ENCODE data around the gene WFIKKN1.

Gene WFIKKN1

DNA sequence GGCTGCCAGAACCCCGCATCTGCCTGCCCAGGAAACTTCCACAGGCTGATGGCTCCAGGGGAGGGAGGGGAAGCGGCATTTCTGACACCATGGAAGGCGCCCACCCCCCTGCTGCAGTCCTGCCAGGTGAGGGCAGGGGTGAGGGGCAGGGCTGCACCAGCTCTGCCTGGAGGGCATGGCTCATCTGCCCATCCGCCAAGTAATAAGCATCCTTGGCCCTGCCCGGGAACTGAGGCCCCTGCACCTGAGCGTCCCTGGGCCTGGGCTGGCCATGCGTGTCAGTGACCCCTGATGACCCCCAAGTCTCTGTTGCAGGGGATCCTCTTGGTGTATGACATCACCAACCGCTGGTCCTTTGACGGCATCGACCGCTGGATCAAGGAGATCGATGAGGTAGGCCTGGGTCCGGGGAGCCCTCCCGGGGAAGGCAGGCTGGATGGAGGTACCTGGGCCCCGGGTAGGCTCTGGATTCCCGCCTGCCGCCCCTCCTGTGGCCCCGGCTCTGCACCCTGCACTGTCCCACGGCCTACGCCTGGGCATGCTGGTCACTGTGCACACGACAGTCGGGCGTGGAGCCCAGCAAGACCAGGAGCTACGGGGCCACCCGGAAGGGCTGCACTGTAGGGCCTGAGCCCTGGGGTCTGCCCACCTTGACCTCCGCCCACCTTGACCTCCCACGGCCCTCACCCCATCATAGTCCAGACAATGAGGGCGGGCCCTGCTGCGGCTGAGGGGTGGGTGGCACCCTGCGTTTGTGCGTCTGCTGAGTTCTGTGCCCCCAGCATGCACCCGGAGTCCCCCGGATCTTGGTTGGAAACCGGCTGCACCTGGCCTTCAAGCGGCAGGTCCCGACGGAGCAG lies 5.4 kb upstream of the WFIKKN1 start:
- DNase-seq, result no peak

DNA sequence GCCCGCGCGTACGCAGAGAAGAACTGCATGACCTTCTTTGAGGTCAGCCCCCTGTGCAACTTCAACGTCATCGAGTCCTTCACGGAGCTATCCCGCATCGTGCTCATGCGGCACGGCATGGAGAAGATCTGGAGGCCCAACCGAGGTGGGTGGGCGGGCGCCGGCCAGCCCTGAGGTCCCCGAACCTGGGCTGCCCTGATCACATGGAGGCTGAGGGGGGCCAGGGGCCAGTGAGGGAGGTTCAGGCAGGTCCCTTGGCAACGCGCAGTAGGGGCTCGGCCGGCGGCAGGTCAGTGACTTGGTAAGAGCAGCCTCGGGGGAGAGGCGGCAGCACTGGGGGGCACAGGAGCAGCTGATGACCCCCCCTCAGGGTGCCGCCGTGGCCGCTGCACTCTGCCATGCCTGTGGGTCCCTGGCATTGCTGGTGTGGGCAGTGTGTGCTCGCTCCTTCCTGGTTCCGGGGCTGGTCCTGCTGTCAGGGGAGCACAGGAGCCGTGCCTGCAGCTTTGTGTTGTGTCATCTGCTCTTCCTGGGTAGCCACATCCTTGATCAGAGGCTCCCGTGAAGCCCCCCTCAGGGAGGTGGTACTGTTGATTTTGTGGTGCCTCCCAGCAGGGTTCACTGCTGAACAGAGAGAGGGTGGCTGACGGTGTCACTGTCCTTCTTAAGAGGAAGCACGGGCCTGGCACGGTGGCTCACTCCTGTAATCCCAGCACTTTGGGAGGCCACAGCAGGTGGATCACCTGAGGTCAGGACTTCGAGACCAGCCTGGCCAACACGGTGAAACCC lies 4.6 kb upstream of the WFIKKN1 start:
- no peak for DNase-seq

DNA sequence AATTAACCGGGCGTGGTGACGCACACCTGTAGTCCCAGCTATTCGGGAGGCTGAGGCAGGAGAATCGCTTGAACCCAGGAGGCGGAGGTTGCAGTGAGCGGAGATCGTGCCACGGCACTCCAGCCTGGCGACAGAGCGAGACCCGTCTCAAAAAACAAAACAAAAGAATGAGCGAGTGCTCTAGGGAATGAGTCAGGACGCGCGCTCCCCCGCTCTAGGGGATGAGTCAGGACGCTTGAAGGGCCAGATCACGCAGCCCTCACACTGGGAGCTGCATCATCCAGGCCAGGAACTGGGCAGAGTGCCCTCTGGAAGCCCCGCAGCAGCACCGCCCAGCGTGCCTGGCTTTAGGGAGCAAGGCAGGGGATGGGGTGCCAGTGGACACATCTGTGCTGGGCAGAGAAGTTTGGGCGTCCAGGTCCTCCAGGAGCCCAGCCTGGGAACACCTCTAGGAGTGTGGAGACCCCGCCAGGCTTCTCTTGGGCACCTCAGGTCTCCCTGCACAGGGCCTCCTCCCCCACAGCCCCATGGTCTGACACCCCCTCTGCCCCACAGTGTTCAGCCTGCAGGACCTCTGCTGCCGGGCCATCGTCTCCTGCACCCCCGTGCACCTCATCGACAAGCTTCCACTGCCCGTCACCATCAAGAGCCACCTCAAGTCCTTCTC lies 3.9 kb upstream of the WFIKKN1 start:
- no peak for DNase-seq

DNA sequence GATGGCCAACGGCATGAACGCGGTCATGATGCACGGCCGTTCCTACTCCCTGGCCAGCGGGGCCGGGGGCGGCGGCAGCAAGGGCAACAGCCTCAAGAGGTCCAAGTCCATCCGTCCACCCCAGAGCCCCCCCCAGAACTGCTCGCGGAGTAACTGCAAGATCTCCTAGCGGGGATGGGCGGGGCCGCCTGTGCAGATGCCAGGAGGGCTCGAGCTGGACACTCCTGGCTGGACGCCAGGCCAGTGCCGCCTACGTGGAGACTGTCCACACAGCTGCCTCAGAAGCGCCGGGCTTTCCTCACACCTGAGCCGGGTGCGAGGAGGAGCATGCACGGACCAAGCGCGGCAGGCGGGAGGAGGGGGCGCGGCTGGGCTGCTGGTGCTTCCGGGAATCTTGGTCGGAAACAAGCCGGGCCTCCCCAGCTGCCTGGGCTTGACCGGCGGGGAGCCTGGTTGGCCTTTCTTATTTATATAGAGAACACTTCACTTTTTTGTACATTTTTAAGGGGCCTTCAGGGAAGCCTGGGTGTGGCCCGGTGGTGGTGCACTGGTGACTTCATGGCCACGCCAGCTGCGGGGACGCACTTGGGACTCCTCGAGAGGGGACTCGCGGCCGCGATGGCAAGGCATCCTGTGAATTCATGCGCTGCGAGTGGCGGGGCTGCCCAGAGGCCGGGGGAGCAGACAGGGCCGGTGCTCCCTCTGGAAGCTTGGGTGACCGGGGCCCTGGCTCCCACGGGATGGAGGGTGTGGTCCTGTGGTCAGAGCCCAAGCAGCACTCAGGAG lies 3.1 kb upstream of the WFIKKN1 start:
- DNase-seq, result no peak

DNA sequence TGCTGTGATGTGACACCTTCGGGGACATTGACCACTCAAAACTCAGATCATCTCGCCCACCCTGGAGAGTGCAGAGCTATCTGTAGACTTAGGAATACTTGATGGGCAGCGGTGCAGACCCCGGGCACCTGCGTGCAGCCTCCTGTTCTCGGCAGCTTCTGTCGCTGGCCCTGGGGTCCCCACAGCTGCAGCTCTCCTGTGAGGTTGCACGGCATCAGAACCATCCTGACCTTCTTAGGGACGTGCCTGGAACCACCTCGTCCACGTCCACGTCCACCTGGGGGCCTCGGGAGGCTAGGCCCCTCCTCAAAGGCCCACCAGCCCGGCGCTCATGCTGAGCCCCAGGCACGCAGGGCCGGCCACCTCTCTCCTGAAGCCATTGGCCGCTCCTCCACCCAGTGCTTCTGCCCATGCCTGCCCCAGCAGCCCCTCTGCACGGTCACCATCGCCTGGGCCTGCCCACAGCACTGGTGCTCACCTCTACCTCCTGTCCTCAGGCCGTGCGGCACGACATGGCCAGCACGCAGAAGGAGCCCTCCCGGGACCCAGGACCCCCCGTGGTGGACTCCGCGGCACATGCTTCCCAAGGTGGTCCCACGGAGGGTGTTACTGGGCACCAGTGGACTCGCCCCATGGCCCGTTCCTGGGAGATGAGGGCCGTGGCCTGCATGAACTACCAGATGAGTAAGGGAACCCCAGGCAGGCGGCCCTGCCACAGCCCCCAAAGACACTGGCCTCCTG lies 2.3 kb upstream of the WFIKKN1 start:
- no peak for DNase-seq

DNA sequence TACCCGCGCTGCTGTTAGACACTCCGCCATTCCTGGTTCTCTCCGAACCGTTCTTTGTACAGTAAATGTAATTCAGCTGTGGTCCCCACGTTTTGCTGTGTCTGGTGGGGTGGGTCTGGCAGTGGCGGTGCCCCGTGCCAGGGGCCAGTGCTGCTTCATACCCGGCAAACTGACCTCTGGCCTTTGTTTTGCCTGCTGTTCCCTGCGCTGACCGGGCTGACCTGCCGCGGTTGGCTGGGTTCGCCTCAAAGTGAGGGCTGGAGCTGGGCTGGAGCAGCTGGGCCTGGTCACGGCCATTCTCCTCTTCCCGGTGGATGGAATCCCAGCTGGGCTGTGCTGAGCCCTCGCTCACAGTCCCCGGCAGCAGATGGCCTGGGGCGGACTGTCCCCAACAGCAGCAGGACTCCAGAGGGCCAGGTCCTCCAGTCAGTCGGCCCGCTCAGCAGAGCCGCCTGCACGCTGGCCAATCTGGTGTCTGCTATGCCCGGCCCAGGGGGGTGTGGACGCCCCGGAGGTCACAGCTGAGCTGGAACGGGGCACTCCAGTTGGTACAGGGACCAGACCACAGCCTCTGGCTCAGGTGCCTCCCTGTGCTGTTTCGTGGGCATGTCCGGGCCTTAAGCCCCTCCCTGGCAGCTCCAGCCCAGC lies 1.5 kb upstream of the WFIKKN1 start:
- DNase-seq, result no peak

DNA sequence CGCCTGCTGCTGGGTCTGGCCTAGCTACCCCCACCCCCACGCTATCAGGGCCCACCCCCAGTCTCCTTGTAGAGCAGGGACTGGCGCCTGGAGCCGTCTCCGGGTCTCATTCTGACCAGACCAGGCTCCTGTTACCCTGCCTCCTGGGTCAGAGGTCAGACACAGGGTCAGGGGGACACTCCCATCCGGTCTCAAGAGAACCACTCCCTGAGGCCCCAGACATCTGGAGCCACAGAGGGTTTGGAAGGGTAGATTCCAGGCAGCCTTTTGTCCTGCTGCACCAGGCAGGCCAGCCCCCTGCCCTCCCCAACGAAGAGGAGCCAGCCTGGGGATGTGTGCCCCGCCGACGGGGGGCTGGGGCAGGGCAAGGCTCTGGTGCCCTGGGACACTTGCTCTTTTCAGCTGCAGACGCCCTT lies 944 bp upstream of the WFIKKN1 start:
- no peak for DNase-seq

DNA sequence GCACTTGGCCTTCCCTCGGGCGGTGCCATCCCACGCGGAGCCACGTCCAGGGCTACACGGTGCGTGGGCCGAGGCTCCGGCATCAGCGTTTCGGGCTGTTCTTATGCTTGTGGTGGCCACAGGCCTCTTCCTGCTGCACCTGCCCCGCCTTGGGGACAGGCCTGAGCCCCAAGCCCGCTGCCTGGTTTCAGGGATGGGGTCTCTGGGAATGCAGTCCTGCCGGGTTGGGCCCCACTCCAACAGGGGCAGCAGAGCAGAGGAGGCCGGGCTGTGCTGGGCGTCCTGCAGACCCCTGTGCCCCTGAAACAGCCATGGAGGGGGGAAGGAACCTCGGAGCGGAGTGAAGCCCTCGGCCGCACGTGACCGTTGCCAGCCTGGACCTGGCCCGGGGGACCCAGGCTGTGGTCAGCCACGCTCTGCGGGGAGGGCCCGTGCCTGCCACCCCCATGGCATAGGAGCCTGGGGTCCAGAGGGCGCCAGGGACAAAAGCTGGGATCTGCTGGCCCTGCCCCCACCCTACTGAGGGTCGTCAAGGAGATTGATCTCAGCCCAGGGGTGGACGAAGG lies 453 bp upstream of the WFIKKN1 start:
- no peak for DNase-seq

DNA sequence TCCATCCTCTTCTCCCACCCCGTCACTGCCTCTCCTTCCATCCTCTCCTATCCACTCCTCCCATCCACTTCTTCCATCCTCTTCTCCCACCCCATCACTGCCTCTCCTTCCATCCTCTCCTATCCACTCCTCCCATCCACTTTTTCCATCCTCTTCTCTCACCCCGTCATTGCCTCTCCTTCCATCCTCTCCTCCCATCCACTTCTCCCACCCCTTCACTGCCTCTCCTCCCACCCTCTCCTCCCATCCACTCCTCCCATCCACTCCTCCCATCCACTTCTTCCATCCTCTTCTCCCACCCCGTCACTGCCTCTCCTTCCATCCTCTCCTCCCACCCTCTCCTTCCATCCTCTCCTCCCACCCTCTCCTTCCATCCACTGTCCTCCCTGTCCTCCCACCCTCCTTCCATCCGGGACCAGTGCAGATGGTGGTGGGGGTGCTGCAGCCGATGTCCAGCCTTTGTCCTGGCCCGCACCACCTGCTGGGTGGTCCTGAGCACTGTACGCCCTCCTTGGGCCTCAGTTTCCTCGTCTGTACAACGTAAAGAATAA lies 1.1 kb downstream of the WFIKKN1 start:
- DNase-seq, result no peak

DNA sequence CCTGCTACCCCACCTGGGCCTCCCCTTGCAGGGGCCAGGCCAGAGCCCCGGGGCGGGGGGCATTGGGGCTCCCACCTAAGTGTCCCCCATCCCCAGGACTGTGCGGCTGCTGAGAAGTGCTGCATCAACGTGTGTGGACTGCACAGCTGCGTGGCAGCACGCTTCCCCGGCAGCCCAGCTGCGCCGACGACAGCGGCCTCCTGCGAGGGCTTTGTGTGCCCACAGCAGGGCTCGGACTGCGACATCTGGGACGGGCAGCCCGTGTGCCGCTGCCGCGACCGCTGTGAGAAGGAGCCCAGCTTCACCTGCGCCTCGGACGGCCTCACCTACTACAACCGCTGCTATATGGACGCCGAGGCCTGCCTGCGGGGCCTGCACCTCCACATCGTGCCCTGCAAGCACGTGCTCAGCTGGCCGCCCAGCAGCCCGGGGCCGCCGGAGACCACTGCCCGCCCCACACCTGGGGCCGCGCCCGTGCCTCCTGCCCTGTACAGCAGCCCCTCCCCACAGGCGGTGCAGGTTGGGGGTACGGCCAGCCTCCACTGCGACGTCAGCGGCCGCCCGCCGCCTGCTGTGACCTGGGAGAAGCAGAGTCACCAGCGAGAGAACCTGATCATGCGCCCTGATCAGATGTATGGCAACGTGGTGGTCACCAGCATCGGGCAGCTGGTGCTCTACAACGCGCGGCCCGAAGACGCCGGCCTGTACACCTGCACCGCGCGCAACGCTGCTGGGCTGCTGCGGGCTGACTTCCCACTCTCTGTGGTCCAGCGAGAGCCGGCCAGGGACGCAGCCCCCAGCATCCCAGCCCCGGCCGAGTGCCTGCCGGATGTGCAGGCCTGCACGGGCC lies 1.9 kb downstream of the WFIKKN1 start:
- no peak for DNase-seq

DNA sequence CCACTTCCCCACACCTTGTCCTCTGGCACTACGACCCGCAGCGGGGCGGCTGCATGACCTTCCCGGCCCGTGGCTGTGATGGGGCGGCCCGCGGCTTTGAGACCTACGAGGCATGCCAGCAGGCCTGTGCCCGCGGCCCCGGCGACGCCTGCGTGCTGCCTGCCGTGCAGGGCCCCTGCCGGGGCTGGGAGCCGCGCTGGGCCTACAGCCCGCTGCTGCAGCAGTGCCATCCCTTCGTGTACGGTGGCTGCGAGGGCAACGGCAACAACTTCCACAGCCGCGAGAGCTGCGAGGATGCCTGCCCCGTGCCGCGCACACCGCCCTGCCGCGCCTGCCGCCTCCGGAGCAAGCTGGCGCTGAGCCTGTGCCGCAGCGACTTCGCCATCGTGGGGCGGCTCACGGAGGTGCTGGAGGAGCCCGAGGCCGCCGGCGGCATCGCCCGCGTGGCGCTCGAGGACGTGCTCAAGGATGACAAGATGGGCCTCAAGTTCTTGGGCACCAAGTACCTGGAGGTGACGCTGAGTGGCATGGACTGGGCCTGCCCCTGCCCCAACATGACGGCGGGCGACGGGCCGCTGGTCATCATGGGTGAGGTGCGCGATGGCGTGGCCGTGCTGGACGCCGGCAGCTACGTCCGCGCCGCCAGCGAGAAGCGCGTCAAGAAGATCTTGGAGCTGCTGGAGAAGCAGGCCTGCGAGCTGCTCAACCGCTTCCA lies 2.7 kb downstream of the WFIKKN1 start:
- DNase-seq, result no peak

DNA sequence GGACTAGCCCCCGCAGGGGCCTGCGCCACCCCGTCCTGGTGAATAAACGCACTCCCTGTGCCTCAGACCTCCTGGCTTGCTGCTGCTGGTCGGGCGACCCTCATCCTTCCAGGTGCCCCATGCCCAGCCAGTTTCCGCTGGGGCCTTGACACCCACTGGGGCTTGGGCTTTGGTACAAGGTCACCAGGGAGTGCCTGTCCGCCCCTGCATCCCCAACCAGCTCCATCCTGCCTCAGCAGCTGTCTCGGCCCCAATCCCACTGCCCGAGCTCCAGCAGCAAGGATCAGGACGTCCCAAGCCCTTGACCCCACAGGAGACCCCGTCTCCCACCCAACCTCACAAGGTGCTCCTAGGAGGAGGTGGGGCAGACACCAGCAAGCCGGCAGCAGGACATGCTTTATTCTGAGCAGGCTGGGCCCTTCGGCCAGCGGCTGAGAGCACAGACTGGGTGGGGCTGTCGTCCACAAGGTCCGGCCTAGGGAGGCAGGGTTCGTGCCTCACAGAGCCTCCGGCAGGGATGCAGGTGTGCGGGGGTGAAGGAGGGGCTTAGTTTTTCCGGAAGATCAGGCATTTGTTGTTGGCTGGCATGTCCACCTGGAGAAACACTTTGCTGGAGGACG lies 3.4 kb downstream of the WFIKKN1 start:
- DNase-seq, result no peak

DNA sequence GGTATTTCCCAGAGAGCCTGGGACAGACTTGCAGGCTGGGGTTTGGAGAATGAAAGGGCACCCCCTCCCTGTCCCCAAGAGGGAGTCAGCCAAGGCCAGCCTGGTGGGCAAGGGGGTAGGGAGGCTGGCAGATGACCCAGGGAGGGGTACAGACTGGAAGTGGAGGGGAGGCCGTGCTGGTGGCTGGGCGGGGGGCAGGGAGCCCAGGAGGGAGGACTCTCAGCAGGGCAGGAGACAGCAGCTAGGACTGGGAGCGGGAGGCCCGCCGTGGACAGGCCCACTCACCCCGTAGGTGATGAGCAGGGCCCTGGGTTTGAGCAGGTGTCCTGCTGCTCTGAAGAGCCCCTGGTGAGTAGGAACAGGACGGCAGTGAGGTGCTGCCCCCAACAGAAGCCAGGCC lies 4.2 kb downstream of the WFIKKN1 start:
- no peak for DNase-seq

DNA sequence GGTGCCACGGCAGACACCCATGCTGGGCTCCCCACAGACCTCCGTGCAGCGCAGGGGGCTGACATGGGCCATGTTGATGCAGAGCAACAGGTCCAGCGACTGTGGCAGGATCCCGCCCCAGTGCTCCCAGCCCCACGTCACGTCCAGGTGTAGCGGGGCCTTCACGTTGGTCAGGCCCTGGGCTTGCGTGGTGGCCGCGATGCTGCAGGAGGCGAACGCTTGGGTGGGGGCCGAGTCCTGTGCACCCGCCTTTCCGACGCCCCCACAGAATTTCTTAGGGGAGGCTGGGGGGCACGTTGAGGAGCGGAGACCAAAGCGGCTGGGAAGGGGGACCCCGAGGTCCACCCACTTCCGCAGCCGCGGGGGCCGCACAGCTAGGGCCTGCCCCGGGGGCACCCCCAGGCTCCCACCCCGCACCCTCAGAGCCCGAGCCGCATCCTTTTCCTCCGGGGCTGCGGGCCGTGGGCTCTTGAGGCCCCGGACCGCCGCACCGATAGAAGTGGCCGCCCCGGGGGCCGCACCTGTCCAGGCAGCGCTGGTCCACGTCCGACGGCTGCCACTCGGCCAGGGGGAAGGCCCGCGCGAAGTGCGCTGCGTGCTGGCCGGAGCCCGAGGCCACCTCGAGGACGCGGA lies 4.9 kb downstream of the WFIKKN1 start:
- DNase-seq, result peak in 1 of 5 experiments; percentile 19

DNA sequence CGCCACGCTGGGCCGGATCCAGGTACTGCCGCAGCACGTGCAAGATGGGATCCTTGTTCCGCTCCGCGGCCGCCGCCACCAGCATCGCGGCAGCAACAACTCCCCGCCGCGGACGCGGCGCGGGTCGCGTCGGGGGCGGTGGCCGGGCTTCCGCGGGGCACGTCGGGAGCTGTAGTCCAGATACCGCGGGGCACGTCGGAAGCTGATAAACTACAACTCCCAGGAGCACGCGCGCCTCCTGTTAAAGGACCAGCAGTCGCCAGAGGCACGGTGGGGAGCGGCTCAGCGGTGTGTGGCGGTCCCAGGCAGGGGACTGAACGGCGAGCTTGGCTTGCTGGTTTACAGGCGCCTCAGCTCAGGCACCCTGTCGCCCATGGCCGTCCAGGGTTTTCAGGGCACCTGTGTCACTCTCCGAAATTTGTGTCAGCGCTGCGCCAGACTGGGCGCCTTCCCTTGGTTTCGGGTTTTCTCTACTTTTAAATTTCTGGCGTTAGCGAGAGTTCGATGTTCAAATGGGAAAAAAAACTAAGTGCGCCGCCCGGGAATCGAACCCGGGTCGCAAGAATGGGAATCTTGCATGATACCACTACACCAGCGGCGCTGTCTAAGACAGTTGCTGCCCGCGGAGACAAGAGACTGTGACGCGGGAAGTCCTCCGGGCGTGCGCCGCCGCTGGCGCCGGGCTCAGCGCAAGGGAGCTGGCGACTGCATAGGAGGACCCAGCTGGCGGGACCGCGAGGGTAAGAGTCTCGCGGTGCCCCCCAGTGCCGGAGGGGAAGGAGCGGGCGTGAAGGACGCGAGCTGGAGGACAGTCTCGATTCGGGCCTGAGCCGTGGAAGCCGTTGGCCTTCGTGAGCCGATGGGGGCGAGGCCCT lies 5.7 kb downstream of the WFIKKN1 start, which contains the start of gene METTL26:
Gene METTL26, minus strand, starts transcription at position 100 of the 875 bp plus-strand sequence. Its CDS starts 15 bp downstream, at position 85.
- peak; percentile 81 to 97 (median 87) for DNase-seq
